ENCODE measurements around the gene FCHSD1. TPM values are rescaled to one million over a fixed set of nuclear protein-coding genes. Genes with fewer than 3 reads are reported as not detected.

The FCHSD1 gene
- polyA plus RNA-seq, 1 experiment = 45.8 TPM

- no peaks in the 10 kb centered on the region for H3K27me3 ChIP-seq (ENCODE audit: control insufficient read depth, insufficient read depth, low read length)
- H3K4me3 ChIP-seq (ENCODE audit: low read depth, low read length) = peak within 1 kb of the TSS; percentile 92
- peaks cover 9% of the 10 kb centered on the region for H3K36me3 ChIP-seq (ENCODE audit: control insufficient read depth, insufficient read depth, low read length)
- CTCF ChIA-PET = interaction anchor here (0.5 to 10.9 kb wide), 13 partner anchors 9 to 78 kb away, joined by 3 to 107 read pairs (median 4); partner anchors contain the start of genes DIAPH1 and FCHSD1
- DNase-seq (ENCODE audit: low read depth) = peak; percentile 59
- TF ChIP-seq CTCF (IDR thresholded peaks at IDR 0.05; ENCODE audit: insufficient read depth, low read depth, low read length) = no peak
- POLR2A ChIA-PET = interaction anchor here (0.9 to 1.2 kb wide), 2 partner anchors 14 to 18 kb away, joined by 3 to 4 read pairs; partner anchors contain the start of gene FCHSD1
These were observed 14.7 kb downstream of the FCHSD1 start, which contains the start of the genes HDAC3 and RELL2 for GRCh38 chr5:141636413-141637122. Gene HDAC3 (minus strand): TSS chr5:141636849. CDS start chr5:141636790, 59 bp downstream. Gene RELL2 (plus strand): TSS chr5:141636997. CDS start chr5:141638226, 1,229 bp downstream.

GRCh38 chr5:141636106-141636412 is 15.2 kb downstream of the FCHSD1 start:
- no peak for DNase-seq (ENCODE audit: low read depth)
- Histone ChIP-seq H3K36me3 (ENCODE audit: control insufficient read depth, insufficient read depth, low read length) (peaks cover 7% of the 10 kb centered on the region), H3K4me3 (ENCODE audit: low read depth, low read length) (peak overlapping the region; percentile 92), H3K27me3 (ENCODE audit: control insufficient read depth, insufficient read depth, low read length) (no peaks in the 10 kb centered on the region)
- CTCF ChIA-PET = interaction anchor here (1.2 to 10.9 kb wide), 10 partner anchors 9 to 78 kb away, joined by 3 to 107 read pairs (median 4); partner anchors contain the start of gene DIAPH1
- no peak for TF ChIP-seq CTCF (IDR thresholded peaks at IDR 0.05; ENCODE audit: insufficient read depth, low read depth, low read length)
- POLR2A ChIA-PET = no interaction called here

- H3K27me3 ChIP-seq (ENCODE audit: control insufficient read depth, insufficient read depth, low read length) = no peaks in the 10 kb centered on the region
- H3K36me3 ChIP-seq (ENCODE audit: control insufficient read depth, insufficient read depth, low read length) = peaks cover 7% of the 10 kb centered on the region
- no peak for TF ChIP-seq CTCF (IDR thresholded peaks at IDR 0.05; ENCODE audit: insufficient read depth, low read depth, low read length)
- no peak for DNase-seq (ENCODE audit: low read depth)
- H3K4me3 ChIP-seq (ENCODE audit: low read depth, low read length) = peak overlapping the region; percentile 92
- POLR2A ChIA-PET = no interaction called here
- CTCF ChIA-PET = interaction anchor here (1.2 to 10.9 kb wide), 9 partner anchors 8 to 77 kb away, joined by 3 to 107 read pairs (median 4); partner anchors contain the start of gene DIAPH1
These were observed 15.6 kb downstream of the FCHSD1 start for GRCh38 chr5:141635646-141636045.

DNA sequence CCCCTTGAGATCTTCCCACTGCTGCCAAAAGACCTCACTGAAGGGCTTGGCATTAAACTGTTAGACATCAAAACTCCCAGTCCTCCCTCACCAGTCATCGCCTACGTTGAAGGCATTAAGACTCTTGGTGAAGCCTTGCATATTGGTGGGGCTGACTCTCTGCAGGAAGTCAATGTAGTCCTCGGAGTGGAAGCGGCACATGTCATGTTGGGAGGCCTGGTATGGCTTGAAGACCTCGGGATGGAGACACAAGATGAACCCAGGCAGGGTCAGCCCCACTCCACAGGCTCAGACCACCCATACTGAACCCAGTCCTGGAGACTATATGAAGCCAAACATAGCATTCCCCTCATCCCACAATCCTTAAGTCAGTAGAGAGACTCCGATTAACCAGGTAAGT is 16.5 kb downstream of the FCHSD1 start:
- ChIA-PET CTCF (interaction anchor here (0.9 to 10.9 kb wide), 4 partner anchors 12 to 67 kb away, joined by 3 to 107 read pairs (median 4); partner anchors contain the start of gene DIAPH1), POLR2A (no interaction called here)
- Histone ChIP-seq H3K4me3 (ENCODE audit: low read depth, low read length) (no peak overlapping the region), H3K36me3 (ENCODE audit: control insufficient read depth, insufficient read depth, low read length) (peaks cover 4% of the 10 kb centered on the region), H3K27me3 (ENCODE audit: control insufficient read depth, insufficient read depth, low read length) (no peaks in the 10 kb centered on the region)
- TF ChIP-seq CTCF (IDR thresholded peaks at IDR 0.05; ENCODE audit: insufficient read depth, low read depth, low read length) = no peak
- DNase-seq (ENCODE audit: low read depth) = no peak

- no peak for TF ChIP-seq CTCF (IDR thresholded peaks at IDR 0.05; ENCODE audit: insufficient read depth, low read depth, low read length)
- ChIA-PET CTCF (interaction anchor here (1.0 to 10.9 kb wide), 7 partner anchors 9 to 42 kb away, joined by 3 to 107 read pairs (median 3); partner anchors contain the start of gene DIAPH1), POLR2A (interaction anchor here (0.6 kb wide), 2 partner anchors 17 to 112 kb away, joined by 3 to 5 read pairs; partner anchors contain the start of gene FCHSD1)
- Histone ChIP-seq H3K36me3 (ENCODE audit: control insufficient read depth, insufficient read depth, low read length) (peaks cover 8% of the 10 kb centered on the region), H3K27me3 (ENCODE audit: control insufficient read depth, insufficient read depth, low read length) (no peaks in the 10 kb centered on the region), H3K4me3 (ENCODE audit: low read depth, low read length) (no peak overlapping the region)
- DNase-seq (ENCODE audit: low read depth) = no peak
These were observed 17.2 kb downstream of the FCHSD1 start for GRCh38 chr5:141633871-141634561.
